H9 (cell line): ENCODE measurements around the gene IQCK. TPM values are rescaled to one million over a fixed set of nuclear protein-coding genes. Genes with fewer than 3 reads are reported as not detected.

Experiments used
- DNase-seq: peaks from one replicate; pipeline ENCODE4 v3.0.0-alpha.2; 2017
- H2AFZ ChIP-seq: one replicate; pipeline ENCODE4 v1.6.1; 2013; ENCODE audit warnings: mild to moderate bottlenecking, low read length, control low read depth, moderate library complexity
- H2AK5ac ChIP-seq: 2 replicates; pipeline ENCODE4 v1.6.1; 2013; ENCODE audit warnings: low read length, control low read depth, mixed read lengths; ENCODE audit not compliant: insufficient read length
- H2BK120ac ChIP-seq: one replicate; pipeline ENCODE4 v1.6.1; 2013; ENCODE audit warnings: low read depth, mild to moderate bottlenecking, low read length, control low read depth, inconsistent platforms; ENCODE audit not compliant: poor library complexity, severe bottlenecking
- H2BK12ac ChIP-seq: 2 replicates; pipeline ENCODE4 v1.6.1; 2013; ENCODE audit warnings: low read length, control low read depth, mixed read lengths, low read depth; ENCODE audit not compliant: insufficient read length
- H2BK15ac ChIP-seq: 2 replicates; pipeline ENCODE4 v1.6.1; 2013; ENCODE audit warnings: low read depth, low read length, control low read depth
- H2BK20ac ChIP-seq: one replicate; pipeline ENCODE4 v1.6.1; 2013; ENCODE audit warnings: low read depth, mild to moderate bottlenecking, low read length, control low read depth, inconsistent platforms; ENCODE audit not compliant: poor library complexity, severe bottlenecking
- H2BK5ac ChIP-seq: 2 replicates; pipeline ENCODE4 v1.6.1; 2013; ENCODE audit warnings: low read length, control low read depth, mixed read lengths; ENCODE audit not compliant: insufficient read length
- H3K14ac ChIP-seq: 2 replicates; pipeline ENCODE4 v1.6.1; 2013; ENCODE audit warnings: low read length, control low read depth; ENCODE audit not compliant: insufficient read depth
- H3K18ac ChIP-seq: 2 replicates; pipeline ENCODE4 v1.6.1; 2013; ENCODE audit warnings: low read depth, mild to moderate bottlenecking, mixed read lengths, low read length, control low read depth; ENCODE audit not compliant: insufficient read length
- H3K23ac ChIP-seq: 2 replicates; pipeline ENCODE4 v1.6.1; 2013; ENCODE audit warnings: low read length, control low read depth, mixed read lengths, low read depth; ENCODE audit not compliant: insufficient read length
- H3K23me2 ChIP-seq: 2 replicates; pipeline ENCODE4 v1.6.1; 2013; ENCODE audit warnings: low read depth, mild to moderate bottlenecking, mixed read lengths, low read length, control low read depth; ENCODE audit not compliant: insufficient read length, poor library complexity, severe bottlenecking
- H3K27ac ChIP-seq: 2 replicates; pipeline ENCODE4 v1.5.1; 2013; ENCODE audit warnings: low read length, control low read depth, mixed read lengths, low read depth; ENCODE audit not compliant: insufficient read length
- H3K27me3 ChIP-seq: 2 replicates; pipeline ENCODE4 v1.6.1; 2013; ENCODE audit warnings: low read length, control low read depth, inconsistent platforms; ENCODE audit not compliant: insufficient read depth
- H3K4ac ChIP-seq: 2 replicates; pipeline ENCODE4 v1.6.1; 2013; ENCODE audit warnings: low read depth, mild to moderate bottlenecking, control low read depth, inconsistent platforms, low read length, moderate library complexity
- H3K4me1 ChIP-seq: 2 replicates; pipeline ENCODE4 v1.6.1; 2013; ENCODE audit warnings: low read length, control low read depth, inconsistent platforms; ENCODE audit not compliant: insufficient read depth
- H3K4me2 ChIP-seq: 2 replicates; pipeline ENCODE4 v1.6.1; 2013; ENCODE audit warnings: low read length, control low read depth, mixed read lengths; ENCODE audit not compliant: insufficient read length, insufficient read depth
- H3K56ac ChIP-seq: 2 replicates; pipeline ENCODE4 v1.6.1; 2013; ENCODE audit warnings: low read depth, mild to moderate bottlenecking, mixed read lengths, low read length, control low read depth; ENCODE audit not compliant: insufficient read length
- H3K79me1 ChIP-seq: 2 replicates; pipeline ENCODE4 v1.6.1; 2013; ENCODE audit warnings: low read depth, mild to moderate bottlenecking, moderate library complexity, low read length, control low read depth, inconsistent platforms; ENCODE audit not compliant: insufficient read depth, poor library complexity, severe bottlenecking
- H3K79me2 ChIP-seq: 2 replicates; pipeline ENCODE4 v1.6.1; 2013; ENCODE audit warnings: low read length, control low read depth, inconsistent platforms; ENCODE audit not compliant: insufficient read depth
- H3K9ac ChIP-seq: 2 replicates; pipeline ENCODE4 v1.6.1; 2013; ENCODE audit warnings: low read length, control low read depth, mixed read lengths; ENCODE audit not compliant: insufficient read length; ENCODE audit errors: extremely low read depth
- H3K9me3 ChIP-seq: one replicate; pipeline ENCODE4 v1.6.1; 2013; ENCODE audit warnings: low read depth, low read length, inconsistent platforms; ENCODE audit not compliant: control insufficient read depth
- H3T11ph ChIP-seq: one replicate; pipeline ENCODE4 v1.6.1; 2013; ENCODE audit warnings: mild to moderate bottlenecking, low read length, control low read depth, inconsistent platforms
- H4K20me1 ChIP-seq: one replicate; pipeline ENCODE4 v1.6.1; 2013; ENCODE audit not compliant: control insufficient read depth, insufficient read length, insufficient read depth
- H4K5ac ChIP-seq: 2 replicates; pipeline ENCODE4 v1.6.1; 2013; ENCODE audit warnings: low read depth, mild to moderate bottlenecking, mixed read lengths, low read length, control low read depth; ENCODE audit not compliant: insufficient read length
- H4K8ac ChIP-seq: replicated peaks from 2 replicates; pipeline ENCODE4 v1.6.1; 2013; ENCODE audit warnings: low read length, control low read depth, mixed read lengths, low read depth; ENCODE audit not compliant: insufficient read length
- H4K91ac ChIP-seq: 2 replicates; pipeline ENCODE4 v1.6.1; 2013; ENCODE audit warnings: low read depth, mild to moderate bottlenecking, moderate library complexity, mixed read lengths, low read length, control low read depth; ENCODE audit not compliant: insufficient read length
- H3K27ac Mint-ChIP-seq, 3 experiments: 2 replicates in 2 of 3; 3 replicates in 1 of 3; pipeline ENCODE4 v1.8.0; 2020 to 2021; ENCODE audit warnings: mixed read lengths in 3 of 3, mild to moderate bottlenecking in 1 of 3, moderate library complexity in 1 of 3
- H3K27me3 Mint-ChIP-seq: 2 replicates; pipeline ENCODE4 v1.8.0; 2021; ENCODE audit warnings: low read depth, mild to moderate bottlenecking, moderate library complexity, mixed read lengths
- H3K36me3 Mint-ChIP-seq, 3 experiments: 2 replicates in 2 of 3; 3 replicates in 1 of 3; pipeline ENCODE4 v1.8.0; 2020 to 2021; ENCODE audit warnings: low read depth in 3 of 3, mixed read lengths in 3 of 3; ENCODE audit not compliant: insufficient read depth in 1 of 3
- H3K4me1 Mint-ChIP-seq, 2 experiments: 2 replicates each; pipeline ENCODE4 v1.8.0; 2020; ENCODE audit warnings: mixed read lengths in 2 of 2
- H3K4me3 Mint-ChIP-seq, 2 experiments: 2 replicates in 1 of 2; 3 replicates in 1 of 2; pipeline ENCODE4 v1.8.0; 2020 to 2021; ENCODE audit warnings: mild to moderate bottlenecking in 2 of 2, mixed read lengths in 2 of 2, moderate library complexity in 1 of 2
- H3K9me3 Mint-ChIP-seq, 2 experiments: 2 replicates in 1 of 2; 3 replicates in 1 of 2; pipeline ENCODE4 v1.8.0; 2020; ENCODE audit warnings: mild to moderate bottlenecking in 2 of 2, mixed read lengths in 2 of 2, moderate library complexity in 1 of 2
- WGBS: extraction: QIAGEN DNeasy Blood & Tissue Kit; methylation state at CpG from one replicate; pipeline ENCODE4 v1.1.7; 2013; ENCODE audit warnings: missing lambda C conversion rate, low lambda C conversion rate, mixed read lengths; ENCODE audit not compliant: insufficient read length; ENCODE audit errors: extremely low coverage; 5-methylcytosine and 5-hydroxymethylcytosine counted together
- total RNA-seq: library from RNA; stranded (reverse); gene quantifications from 2 replicates; pipeline ENCODE4 v1.2.1, GENCODE V29; 2021
- TF ChIP-seq, protein P1 (sequence below): fragments of 200-600 bp; sonication (generic); conservative IDR thresholded peaks from 3 replicates; pipeline ENCODE4 v1.8.0; 2021; ENCODE audit warnings: antibody characterized with exemption, mild to moderate bottlenecking

IQCK gene
- total RNA-seq, 1 experiment from 2014 or later = 9.0 TPM

DNA sequence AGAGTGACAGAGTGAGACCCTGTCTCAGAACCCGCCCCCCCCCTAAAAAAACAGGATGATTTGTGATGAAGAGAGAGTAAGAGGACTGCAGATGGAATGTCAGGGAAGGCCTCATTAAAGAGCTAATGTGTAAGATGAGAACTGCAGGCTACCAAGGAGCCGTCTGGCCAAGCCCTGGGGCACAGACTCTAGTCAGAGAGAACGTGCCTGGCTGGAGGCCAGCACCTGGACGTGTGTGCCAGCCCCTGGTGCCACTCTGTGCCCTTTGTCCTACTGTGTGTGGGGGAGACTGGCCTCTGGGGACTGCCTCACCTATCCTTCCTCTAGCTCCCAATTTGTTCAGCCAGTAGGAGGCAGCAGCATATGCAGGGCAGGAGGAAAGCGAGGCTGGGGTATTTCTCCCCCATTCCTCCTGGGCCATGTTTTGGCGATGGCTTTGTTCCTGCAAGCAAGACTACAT lies 37.2 kb upstream of the IQCK start:
- Histone ChIP-seq H3K79me1 (no peaks in the 10 kb centered on the region), H3K18ac (no peak overlapping the region), H3K4ac (no peak overlapping the region), H3K79me2 (no peaks in the 10 kb centered on the region), H3T11ph (no peak overlapping the region), H3K27ac (no peak overlapping the region), H2AFZ (no peak overlapping the region), H3K4me1 (no peaks in the 10 kb centered on the region), H2AK5ac (no peak overlapping the region), H4K5ac (no peak overlapping the region), H4K8ac (no peak overlapping the region), H2BK120ac (no peak overlapping the region), H3K14ac (no peak overlapping the region), H3K23me2 (no peaks in the 10 kb centered on the region), H3K23ac (no peak overlapping the region), H2BK20ac (no peak overlapping the region), H3K4me2 (no peak overlapping the region), H4K20me1 (no peaks in the 10 kb centered on the region), H2BK5ac (no peak overlapping the region), H3K56ac (no peak overlapping the region), H4K91ac (no peak overlapping the region), H2BK15ac (no peak overlapping the region), H3K9me3 (no peaks in the 10 kb centered on the region), H3K27me3 (no peaks in the 10 kb centered on the region), H3K9ac (no peak overlapping the region), H2BK12ac (no peak overlapping the region)
- H3K4me1 Mint-ChIP-seq = no peaks in the 10 kb centered on the region; a peak in 1 of 4 replicates
- H3K36me3 Mint-ChIP-seq = peaks cover 25 to 43% (median 35%) of the 10 kb centered on the region in 3 experiments
- H3K9me3 Mint-ChIP-seq = peaks cover 1 to 7% of the 10 kb centered on the region in 2 experiments; a peak in 3 of 5 replicates
- WGBS = no CpG with 5 or more reads among the region's 6 CpGs
- no peaks in the 10 kb centered on the region for H3K27me3 Mint-ChIP-seq
- TF ChIP-seq, protein P1, sequence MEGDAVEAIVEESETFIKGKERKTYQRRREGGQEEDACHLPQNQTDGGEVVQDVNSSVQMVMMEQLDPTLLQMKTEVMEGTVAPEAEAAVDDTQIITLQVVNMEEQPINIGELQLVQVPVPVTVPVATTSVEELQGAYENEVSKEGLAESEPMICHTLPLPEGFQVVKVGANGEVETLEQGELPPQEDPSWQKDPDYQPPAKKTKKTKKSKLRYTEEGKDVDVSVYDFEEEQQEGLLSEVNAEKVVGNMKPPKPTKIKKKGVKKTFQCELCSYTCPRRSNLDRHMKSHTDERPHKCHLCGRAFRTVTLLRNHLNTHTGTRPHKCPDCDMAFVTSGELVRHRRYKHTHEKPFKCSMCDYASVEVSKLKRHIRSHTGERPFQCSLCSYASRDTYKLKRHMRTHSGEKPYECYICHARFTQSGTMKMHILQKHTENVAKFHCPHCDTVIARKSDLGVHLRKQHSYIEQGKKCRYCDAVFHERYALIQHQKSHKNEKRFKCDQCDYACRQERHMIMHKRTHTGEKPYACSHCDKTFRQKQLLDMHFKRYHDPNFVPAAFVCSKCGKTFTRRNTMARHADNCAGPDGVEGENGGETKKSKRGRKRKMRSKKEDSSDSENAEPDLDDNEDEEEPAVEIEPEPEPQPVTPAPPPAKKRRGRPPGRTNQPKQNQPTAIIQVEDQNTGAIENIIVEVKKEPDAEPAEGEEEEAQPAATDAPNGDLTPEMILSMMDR = peak; percentile 56
- H3K4me3 Mint-ChIP-seq = no peak overlapping the region
- H3K27ac Mint-ChIP-seq = peak overlapping the region in 1 of 3 experiments; percentile 73; a peak in 1 of 7 replicates
- DNase-seq = no peak
